HG03039 (cell line): ENCODE data around the gene ARHGAP35.
"Not testable (repeated sequence)": the region's sequence is repeated elsewhere in the genome, so short reads cannot be mapped to it uniquely, and the experiment has no call there.

Experiments
- ATAC-seq: cut with Tn5 transposase; IDR thresholded peaks from one replicate; pipeline ENCODE4 v1.9.1; 2021; ENCODE audit warnings: mild to moderate bottlenecking, moderate library complexity; ENCODE audit not compliant: unreplicated experiment

Gene ARHGAP35

GRCh38 chr19:46860846-46861690 lies at the start of gene ARHGAP35:
Gene ARHGAP35 (plus strand): TSS chr19:46860997. CDS start chr19:46918676, 57,679 bp downstream.
- peak; percentile 5 for ATAC-seq

DNA sequence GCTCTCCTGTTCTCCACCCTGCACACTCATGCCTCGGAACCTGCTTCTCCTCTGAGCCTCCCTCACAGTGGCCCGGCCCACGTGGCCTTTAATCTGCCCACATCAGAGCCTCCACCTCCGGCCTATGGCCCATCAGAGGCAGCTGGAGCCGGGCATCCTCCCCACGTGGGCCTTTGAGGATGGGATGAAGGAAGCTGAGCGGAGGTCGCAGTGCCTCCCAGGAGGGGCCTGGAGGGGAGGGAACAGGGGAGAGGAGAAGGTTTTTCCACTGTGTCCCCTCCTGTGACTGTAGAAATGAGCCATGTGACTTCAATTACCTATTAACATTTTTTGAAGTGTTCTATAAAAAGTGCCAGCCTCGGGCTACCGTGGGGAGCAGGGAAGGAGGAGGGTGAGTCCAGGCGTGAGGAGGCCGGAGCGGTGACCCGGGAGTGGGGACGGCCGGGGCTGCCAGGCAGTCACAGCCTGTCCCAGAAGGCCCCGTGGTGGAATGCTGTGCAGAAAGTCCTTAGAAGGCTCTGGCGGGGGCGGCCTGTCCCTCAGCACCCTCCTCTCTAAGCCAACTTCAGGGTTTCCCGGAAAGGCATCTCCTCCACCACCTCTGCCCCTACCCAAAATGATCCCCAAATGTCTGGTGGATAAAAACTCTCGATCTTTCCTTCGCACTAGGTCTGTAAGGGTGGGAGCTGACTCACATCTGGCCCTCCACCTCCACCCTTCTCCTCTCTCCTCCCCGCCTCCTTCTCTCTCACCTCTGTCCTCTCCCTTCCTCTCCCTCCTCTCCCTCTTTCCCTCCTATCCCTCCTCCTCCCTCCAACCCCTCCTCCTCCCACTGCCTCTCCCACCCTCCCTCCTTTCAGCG lies 47.6 kb upstream of the ARHGAP35 start:
- no peak for ATAC-seq

GRCh38 chr19:46813839-46814358 lies 46.9 kb upstream of the ARHGAP35 start:
- no peak for ATAC-seq

GRCh38 chr19:46815833-46816627 lies 44.8 kb upstream of the ARHGAP35 start:
- no peak for ATAC-seq

- ATAC-seq: no peak
Measured at GRCh38 chr19:46818812-46819211, 42.0 kb upstream of the ARHGAP35 start.

GRCh38 chr19:46821512-46822409 lies 39.0 kb upstream of the ARHGAP35 start:
- ATAC-seq: no peak

DNA sequence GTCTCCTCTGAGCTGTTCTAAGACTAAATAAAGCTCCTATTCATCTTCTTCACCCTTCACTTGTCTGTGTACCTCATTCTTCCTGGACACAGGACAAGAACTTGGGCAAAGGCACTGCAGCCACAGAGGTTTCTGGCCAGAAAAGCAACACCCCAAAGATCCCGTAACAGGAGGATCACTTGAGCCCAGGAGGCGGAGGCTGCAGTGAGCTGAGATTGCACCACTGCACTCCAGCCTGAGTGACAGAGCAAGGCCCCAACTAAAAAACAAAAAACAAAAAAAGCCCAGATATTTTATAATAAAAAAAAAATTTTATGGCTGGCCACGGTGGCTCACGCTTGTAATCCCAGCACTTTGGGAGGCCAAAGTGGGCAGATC lies 38.4 kb upstream of the ARHGAP35 start:
- not testable (repeated sequence) for ATAC-seq

- no peak for ATAC-seq
Measured at GRCh38 chr19:46823049-46823448, 37.7 kb upstream of the ARHGAP35 start.

DNA sequence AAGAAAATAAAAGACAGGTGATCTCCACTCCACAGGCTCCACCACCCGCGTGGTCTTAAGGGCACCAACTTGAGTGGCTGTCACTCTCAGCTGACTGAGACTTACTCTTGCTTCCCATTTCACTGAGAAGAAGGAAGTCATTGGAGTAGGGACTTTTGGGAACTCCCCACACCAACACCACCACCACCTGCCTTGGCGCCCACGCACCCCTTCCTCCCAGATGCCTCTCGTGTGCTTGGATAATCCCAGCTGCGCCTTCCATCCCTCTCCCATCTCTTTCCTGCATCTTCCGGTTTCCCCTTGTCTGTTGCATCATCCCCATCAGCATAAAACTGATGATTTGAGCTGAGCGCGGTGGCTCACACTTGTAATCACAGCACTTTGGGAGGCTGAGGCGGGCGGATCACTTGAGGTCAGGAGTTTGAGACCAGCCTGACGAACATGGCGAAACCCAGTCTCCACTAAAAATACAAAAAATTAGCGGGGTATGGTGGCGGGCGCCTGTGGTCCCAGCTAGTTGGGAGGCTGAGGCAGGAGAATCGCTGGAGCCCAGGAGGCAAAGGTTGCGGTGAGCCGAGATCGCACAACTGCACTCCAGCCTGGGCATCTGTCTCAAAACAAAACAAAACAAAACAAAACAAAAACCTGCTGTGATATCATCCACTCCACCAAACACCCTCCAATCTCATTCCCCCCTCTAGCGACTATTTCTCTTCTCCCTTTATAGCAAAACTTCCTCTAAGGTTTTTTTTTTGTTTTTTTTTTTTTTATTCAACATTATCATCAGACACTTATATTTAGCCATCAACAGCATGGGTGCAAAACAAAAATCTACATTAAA lies 35.7 kb upstream of the ARHGAP35 start:
- no peak for ATAC-seq

- ATAC-seq: no peak
Measured at GRCh38 chr19:46825731-46826055, 35.1 kb upstream of the ARHGAP35 start.

GRCh38 chr19:46828484-46828883 lies 32.3 kb upstream of the ARHGAP35 start:
- no peak for ATAC-seq

- no peak for ATAC-seq
Measured at GRCh38 chr19:46830864-46831263, 29.9 kb upstream of the ARHGAP35 start.

DNA sequence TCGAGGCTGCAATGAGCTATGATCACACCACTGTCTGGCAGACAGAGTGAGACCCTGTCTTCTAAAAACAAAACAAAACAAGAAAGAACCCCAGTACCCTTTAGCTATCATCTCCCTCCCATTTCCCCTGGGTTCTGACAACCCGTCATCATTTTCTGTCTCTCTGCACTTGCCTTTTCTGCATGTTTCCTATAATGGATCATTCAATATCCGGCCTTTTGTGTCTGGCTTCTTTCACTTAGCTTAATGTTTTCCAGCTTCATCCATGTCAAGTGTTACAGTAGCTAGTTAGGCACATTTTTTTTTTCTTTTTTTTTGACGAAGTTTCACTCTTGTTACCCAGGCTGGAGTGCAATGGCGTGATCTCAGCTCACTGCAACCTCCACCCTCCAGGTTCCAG lies 26.7 kb upstream of the ARHGAP35 start:
- ATAC-seq: no peak

GRCh38 chr19:46834984-46835383 lies 25.8 kb upstream of the ARHGAP35 start:
- no peak for ATAC-seq

- no peak for ATAC-seq
Measured at GRCh38 chr19:46838160-46838559, 22.6 kb upstream of the ARHGAP35 start.

DNA sequence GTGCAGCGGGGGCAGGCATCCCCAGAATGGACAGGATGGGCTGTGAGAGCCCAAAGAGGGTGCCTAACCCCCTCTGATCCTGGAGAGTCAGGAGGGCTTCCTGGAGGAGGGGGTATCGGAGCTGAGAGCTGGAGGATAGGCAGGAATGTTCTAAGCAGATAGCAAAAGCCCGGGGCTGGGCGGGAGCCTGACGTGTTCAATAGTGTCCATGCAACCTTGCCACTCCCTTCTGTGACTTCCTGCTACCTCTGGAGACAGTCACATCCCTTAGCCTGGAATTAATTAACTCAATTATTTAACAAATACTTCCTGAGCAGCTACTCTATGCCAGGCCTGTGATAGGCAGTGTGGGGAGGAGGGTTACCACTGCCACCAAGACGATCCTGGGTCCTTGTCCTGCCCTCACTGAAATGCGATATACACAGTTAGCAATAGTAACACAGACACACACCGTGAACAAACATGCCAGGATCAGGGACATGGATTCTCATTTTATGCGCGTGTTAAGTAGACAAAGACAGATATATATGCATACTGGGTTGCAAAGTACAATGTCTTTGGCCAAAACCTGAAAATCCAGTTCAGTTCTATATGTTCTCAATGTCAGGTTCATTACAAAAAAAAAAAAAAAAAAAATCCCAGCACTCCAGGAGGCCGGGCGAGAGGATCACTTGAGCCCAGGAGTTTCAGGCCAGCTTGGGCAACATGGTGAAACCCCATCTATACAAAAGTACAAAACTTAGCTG lies 20.9 kb upstream of the ARHGAP35 start:
- no peak for ATAC-seq

DNA sequence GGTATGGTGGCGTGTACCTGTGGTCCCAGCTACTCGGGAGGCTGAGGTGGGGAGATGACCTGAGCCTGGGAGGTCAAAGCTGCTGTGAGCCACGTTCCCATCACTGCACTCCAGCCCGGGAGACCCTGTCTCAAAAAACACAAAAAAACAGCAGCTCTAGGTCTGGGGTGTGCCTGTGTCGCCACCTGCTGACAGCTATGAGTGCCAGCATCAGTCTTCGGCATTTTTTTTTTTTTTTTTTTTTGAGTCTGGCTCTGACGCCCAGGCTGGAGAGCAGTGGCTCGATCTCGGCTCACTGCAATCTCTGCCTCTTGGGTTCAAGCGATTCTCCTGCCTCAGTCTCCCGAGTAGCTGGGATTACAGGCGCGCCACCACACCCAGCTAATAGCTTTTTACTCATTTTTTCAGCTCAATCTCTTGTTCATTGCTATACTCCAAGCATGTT lies 20.3 kb upstream of the ARHGAP35 start:
- ATAC-seq: no peak

DNA sequence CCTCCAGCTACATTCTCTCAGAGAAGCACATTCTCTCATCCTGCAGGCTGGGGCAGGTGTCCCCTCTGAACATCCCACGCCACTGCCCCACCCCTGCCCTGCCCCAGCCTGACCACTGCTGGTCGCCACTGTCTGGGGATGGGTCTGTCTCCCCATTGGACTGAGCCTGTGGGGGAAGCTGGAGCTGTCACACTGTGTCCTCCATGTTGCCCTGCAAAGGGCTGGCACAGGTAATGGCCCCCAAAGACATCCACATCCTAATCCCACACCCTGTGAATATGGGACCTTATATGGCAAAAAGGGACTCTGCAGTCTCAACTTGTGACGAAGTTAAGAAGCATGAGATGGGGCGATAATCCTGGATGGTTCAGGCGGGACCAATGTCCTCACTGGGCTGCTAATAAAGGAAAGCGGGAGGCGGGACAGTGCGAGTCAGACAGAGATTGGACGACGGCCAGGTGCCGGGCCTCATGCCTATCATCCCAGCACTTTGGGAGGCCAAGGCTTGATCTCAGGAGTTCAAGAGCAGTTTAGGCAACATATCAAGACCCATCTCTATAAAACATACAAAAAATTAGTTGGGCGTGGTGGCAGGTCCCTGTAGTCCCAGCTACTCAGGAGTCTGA lies 19.2 kb upstream of the ARHGAP35 start:
- no peak for ATAC-seq
